Activated B cell treated with CpG ODN at 0.5 μM for 24 hours (primary cell): ENCODE data around the gene BAZ2B. TPM values are rescaled to one million over a fixed set of nuclear protein-coding genes. Genes with fewer than 3 reads are reported as not detected.
"Not testable (repeated sequence)": the region's sequence is repeated elsewhere in the genome, so short reads cannot be mapped to it uniquely, and the experiment has no call there.

Experiments
- ATAC-seq: fragments of 200-7000 bp; cut with Tn5 transposase; one replicate; pipeline ENCODE4 v1.10.0; 2021; ENCODE audit warnings: low read depth, mild to moderate bottlenecking, moderate library complexity
- CTCF ChIA-PET: fragments of 350-600 bp; sonication (Branson Sonifier 250); formaldehyde crosslinking; loops from one replicate; lab custom pipeline; 2021; ENCODE audit warnings: antibody characterized with exemption; lab: Charles Lee
- POLR2A ChIA-PET: fragments of 350-600 bp; sonication (Branson Sonifier 250); formaldehyde crosslinking; loops from one replicate; lab custom pipeline; 2021; ENCODE audit warnings: antibody characterized with exemption; lab: Charles Lee
- DNase-seq: peaks from one replicate; pipeline ENCODE4 v3.0.0; 2022
- H3K27ac Mint-ChIP-seq: one replicate; pipeline ENCODE4 v1.8.0; 2020; ENCODE audit warnings: mixed read lengths
- H3K27me3 Mint-ChIP-seq: one replicate; pipeline ENCODE4 v1.8.0; 2021; ENCODE audit warnings: mixed read lengths
- H3K36me3 Mint-ChIP-seq: one replicate; pipeline ENCODE4 v1.8.0; 2021; ENCODE audit warnings: low read depth, mixed read lengths
- H3K4me1 Mint-ChIP-seq: one replicate; pipeline ENCODE4 v1.8.0; 2021; ENCODE audit warnings: mixed read lengths
- H3K4me3 Mint-ChIP-seq: one replicate; pipeline ENCODE4 v1.8.0; 2020; ENCODE audit warnings: mild to moderate bottlenecking, mixed read lengths
- H3K9me3 Mint-ChIP-seq: one replicate; pipeline ENCODE4 v1.8.0; 2020; ENCODE audit warnings: mixed read lengths
- intact Hi-C: fragments of 100-400 bp; cut with micrococcal nuclease; formaldehyde crosslinking; loops from one replicate; pipeline ENCODE4 v1.15.1; 2024
- total RNA-seq: library from RNA; stranded (reverse); gene quantifications from 2 replicates; pipeline ENCODE4 v1.2.3, GENCODE V29; 2022
- TF ChIP-seq, protein P1 (sequence below): fragments of 200-600 bp; IDR thresholded peaks from one replicate; pipeline ENCODE4 v1.8.0; 2022; ENCODE audit warnings: antibody characterized with exemption, mild to moderate bottlenecking

BAZ2B gene
- total RNA-seq, 1 donor from 2014 or later, result 22.0 TPM

DNA sequence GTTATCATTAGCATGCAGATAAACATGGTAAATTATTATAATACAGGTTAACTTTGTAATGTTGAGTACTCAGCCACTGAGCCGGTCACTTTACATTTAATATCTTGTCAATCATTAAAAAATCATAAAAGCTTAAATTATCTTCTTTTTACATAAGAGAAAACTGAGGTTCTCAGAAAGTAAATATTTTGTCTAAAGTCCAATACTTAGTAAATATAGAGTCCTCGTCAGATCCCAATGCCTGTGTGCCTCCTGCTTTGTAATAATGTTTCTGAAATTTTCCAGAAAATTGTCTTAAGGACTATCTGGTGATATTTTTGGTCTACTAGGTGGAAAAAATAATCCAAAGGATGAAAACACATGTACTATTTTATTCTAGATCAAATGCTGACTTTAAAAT is 213.6 kb downstream of the BAZ2B start:
- intact Hi-C loops, result no loop called here
- peaks cover 20% of the 10 kb centered on the region for H3K36me3 Mint-ChIP-seq
- POLR2A ChIA-PET, result no interaction called here

DNA sequence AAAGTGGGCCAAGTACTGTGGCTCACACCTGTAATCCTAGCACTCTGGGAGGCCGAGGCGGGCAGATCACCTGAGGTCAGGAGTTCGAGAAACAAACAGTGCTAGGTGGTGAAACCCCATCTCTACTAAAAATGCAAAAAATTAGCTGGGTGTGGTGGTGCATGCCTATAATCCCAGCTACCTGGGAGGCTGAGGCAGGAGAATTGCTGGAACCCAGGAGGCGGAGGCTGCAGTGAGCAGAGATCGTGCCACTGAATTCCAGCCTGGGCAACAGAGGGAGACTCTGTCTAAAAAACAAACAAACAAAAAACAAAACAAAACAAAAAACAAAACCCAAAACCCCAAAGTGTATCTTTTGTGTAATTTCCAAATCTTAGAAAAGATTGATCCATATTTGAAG is 214.2 kb downstream of the BAZ2B start:
- ATAC-seq, POLR2A ChIA-PET, intact Hi-C loops, H3K4me1 Mint-ChIP-seq, H3K9me3 Mint-ChIP-seq, H3K4me3 Mint-ChIP-seq, H3K27ac Mint-ChIP-seq, CTCF ChIA-PET, DNase-seq, H3K27me3 Mint-ChIP-seq: not testable (repeated sequence)
- H3K36me3 Mint-ChIP-seq, result peaks cover 20% of the 10 kb centered on the region

More for the DNA sequence above, 213.6 kb downstream of the BAZ2B start:
- no peak overlapping the region for H3K27ac Mint-ChIP-seq
- DNase-seq, result no peak
- H3K9me3 Mint-ChIP-seq, result no peaks in the 10 kb centered on the region
- CTCF ChIA-PET, result no interaction called here
- no peak for ATAC-seq
- no peaks in the 10 kb centered on the region for H3K27me3 Mint-ChIP-seq
- no peak overlapping the region for H3K4me3 Mint-ChIP-seq
- TF ChIP-seq, protein P1, sequence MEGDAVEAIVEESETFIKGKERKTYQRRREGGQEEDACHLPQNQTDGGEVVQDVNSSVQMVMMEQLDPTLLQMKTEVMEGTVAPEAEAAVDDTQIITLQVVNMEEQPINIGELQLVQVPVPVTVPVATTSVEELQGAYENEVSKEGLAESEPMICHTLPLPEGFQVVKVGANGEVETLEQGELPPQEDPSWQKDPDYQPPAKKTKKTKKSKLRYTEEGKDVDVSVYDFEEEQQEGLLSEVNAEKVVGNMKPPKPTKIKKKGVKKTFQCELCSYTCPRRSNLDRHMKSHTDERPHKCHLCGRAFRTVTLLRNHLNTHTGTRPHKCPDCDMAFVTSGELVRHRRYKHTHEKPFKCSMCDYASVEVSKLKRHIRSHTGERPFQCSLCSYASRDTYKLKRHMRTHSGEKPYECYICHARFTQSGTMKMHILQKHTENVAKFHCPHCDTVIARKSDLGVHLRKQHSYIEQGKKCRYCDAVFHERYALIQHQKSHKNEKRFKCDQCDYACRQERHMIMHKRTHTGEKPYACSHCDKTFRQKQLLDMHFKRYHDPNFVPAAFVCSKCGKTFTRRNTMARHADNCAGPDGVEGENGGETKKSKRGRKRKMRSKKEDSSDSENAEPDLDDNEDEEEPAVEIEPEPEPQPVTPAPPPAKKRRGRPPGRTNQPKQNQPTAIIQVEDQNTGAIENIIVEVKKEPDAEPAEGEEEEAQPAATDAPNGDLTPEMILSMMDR, result no peak
- H3K4me1 Mint-ChIP-seq, result no peaks in the 10 kb centered on the region

DNA sequence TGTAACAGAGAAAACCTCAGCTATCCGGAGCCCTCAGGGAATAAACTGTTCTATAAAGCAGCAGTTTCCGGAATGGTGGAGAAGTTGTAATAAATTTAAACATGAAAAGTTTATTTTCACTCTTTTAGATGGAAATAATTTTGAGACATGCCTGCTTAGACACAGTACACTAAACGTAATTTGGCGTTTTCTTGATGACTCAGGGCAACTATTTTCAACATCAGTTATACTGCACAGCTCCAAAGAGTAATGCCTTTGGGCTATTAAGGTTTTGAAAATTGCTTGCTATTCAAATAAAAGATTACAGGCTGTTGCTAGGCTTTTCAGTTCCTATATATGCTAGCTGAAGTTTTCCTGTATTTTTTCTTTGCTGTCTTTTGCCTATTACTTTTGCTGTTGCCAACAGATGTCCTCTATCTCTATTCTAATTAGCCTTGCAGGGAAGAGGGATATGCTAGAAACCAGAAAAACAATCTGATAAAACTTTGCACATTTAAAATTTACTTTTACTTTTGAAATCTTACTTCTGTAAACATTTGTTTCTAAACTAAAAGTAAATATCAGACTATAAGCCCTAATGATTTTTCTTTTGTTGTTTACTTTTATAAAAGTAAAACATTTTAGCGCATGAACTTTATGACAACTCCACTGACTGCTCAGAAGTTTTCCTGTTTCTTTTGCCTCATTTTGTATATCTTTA is 216.5 kb downstream of the BAZ2B start:
- Mint-ChIP-seq H3K36me3 (peaks cover 16% of the 10 kb centered on the region), H3K27me3 (no peaks in the 10 kb centered on the region), H3K27ac (no peak overlapping the region), H3K4me1 (no peaks in the 10 kb centered on the region), H3K4me3 (no peak overlapping the region), H3K9me3 (no peaks in the 10 kb centered on the region)
- ChIA-PET CTCF (no interaction called here), POLR2A (no interaction called here)
- DNase-seq (no peak), ATAC-seq (no peak)
- TF ChIP-seq, protein P1, result no peak
- intact Hi-C loops, result no loop called here

DNA sequence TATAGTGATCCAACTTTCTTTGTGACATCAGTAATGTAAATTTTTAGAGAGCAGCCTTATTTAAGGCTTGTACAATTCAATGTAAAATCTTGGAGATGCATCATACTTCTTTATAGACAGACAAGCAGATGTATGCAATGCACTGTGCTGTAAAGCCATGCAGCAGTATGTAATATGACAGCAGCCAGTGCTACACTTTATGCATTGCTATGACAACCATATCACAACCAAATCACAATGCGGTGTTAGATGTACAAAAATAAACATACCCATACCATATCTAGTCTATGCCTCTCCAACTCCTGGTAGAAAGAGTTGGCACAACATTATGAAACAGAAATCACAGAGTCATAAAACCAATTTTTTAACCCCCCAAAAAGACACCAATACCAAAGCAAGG is 219.5 kb downstream of the BAZ2B start:
- no peaks in the 10 kb centered on the region for H3K4me1 Mint-ChIP-seq
- intact Hi-C loops, result no loop called here
- no peak for DNase-seq
- TF ChIP-seq, protein P1, result no peak
- CTCF ChIA-PET, result no interaction called here
- POLR2A ChIA-PET, result no interaction called here
- no peaks in the 10 kb centered on the region for H3K9me3 Mint-ChIP-seq
- no peaks in the 10 kb centered on the region for H3K27me3 Mint-ChIP-seq
- H3K36me3 Mint-ChIP-seq, result peaks cover 22% of the 10 kb centered on the region
- no peak overlapping the region for H3K27ac Mint-ChIP-seq
- H3K4me3 Mint-ChIP-seq, result no peak overlapping the region
- no peak for ATAC-seq

DNA sequence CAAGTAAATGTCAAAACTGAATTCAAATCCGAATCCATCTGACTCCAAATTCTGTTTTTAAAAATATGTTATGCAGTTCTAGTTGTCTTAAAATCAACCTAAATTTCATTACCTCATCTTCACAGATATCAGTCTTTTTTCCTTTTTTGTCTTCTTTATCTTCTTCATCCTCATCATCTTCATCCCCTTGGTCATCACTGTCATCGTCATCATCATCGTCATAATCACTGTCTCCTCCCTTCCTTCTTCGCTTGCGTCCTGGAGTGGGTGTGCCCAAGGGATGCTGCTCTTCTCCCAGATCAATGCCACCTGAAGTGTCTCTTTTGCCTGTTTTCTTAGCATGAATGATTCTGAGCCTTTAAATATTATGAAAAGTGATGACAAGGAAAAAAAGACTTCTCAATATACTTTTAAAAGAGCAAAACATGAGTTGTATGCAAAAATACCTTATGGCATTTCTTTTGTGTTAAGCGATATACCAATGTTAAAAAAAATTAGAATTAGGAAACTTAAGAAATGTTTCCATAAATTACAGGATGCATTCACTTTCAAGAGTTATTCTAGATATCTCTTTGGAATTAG is 233.8 kb downstream of the BAZ2B start:
- Mint-ChIP-seq H3K36me3 (peaks cover 25% of the 10 kb centered on the region), H3K4me3 (no peak overlapping the region), H3K27me3 (no peaks in the 10 kb centered on the region), H3K27ac (no peak overlapping the region), H3K9me3 (no peaks in the 10 kb centered on the region), H3K4me1 (no peaks in the 10 kb centered on the region)
- no peak for ATAC-seq
- TF ChIP-seq, protein P1, result no peak
- POLR2A ChIA-PET, result no interaction called here
- CTCF ChIA-PET, result no interaction called here
- no peak for DNase-seq
- intact Hi-C loops, result no loop called here
